ENCODE data around the gene TMPRSS13. TPM values are rescaled to one million over a fixed set of nuclear protein-coding genes. Genes with fewer than 3 reads are reported as not detected.
A peak's percentile ranks its signal among the peaks of the same experiment; 100 is the strongest.

TMPRSS13 gene
- polyA plus RNA-seq, 3 donors = 0.17 to 2.4 (median 0.37) TPM

DNA sequence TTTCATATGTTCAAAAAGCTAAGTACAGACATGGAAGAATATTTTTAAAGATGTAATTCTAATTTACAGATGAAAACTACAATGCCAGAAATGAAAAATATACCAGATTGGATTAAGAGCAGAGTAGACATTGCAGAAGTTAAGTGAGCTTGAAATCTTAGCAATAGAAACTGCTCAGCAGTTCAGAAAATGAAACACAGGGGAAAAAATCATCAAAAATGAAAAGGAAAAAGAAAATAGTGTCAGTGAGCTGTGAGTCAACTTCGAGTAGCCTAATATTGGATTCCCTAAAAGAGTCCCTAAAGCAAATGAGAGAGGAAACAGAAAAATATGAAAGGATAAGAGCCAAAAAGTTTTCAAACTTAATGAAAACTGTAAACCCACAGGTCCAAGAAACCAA lies 31.2 kb upstream of the TMPRSS13 start:
- no peaks in the 10 kb centered on the region for H3K79me2 ChIP-seq (ENCODE audit: insufficient read depth, low read length)
- no peaks in the 10 kb centered on the region for H3K36me3 ChIP-seq (replicated peaks in 1 of 2; ENCODE audit: control insufficient read depth in 1 of 2, insufficient read depth in 2 of 2, low read length in 2 of 2)
- Mint-ChIP-seq H3K9me3 (peaks cover 18 to 26% (median 21%) of the 10 kb centered on the region in 7 donors), H3K4me1 (peaks cover 20% of the 10 kb centered on the region), H3K4me3 (no peak overlapping the region), H3K27ac (peak overlapping the region; percentile 87 to 97 (median 94)), H3K27me3 (ENCODE audit: low read depth in 3 of 3) (peaks cover 0 to 2% (median 0%) of the 10 kb centered on the region in 3 donors), H3K36me3 (peaks cover 22 to 25% of the 10 kb centered on the region in 2 donors)
- peaks cover 18 to 25% of the 10 kb centered on the region in 2 donors for H3K4me1 ChIP-seq (ENCODE audit: control insufficient read depth in 1 of 2, insufficient read depth in 2 of 2, low read length in 2 of 2)
- H2AFZ ChIP-seq (ENCODE audit: insufficient read depth, low read depth, low read length, poor library complexity, severe bottlenecking) = no peak overlapping the region
- TF ChIP-seq, protein P1, sequence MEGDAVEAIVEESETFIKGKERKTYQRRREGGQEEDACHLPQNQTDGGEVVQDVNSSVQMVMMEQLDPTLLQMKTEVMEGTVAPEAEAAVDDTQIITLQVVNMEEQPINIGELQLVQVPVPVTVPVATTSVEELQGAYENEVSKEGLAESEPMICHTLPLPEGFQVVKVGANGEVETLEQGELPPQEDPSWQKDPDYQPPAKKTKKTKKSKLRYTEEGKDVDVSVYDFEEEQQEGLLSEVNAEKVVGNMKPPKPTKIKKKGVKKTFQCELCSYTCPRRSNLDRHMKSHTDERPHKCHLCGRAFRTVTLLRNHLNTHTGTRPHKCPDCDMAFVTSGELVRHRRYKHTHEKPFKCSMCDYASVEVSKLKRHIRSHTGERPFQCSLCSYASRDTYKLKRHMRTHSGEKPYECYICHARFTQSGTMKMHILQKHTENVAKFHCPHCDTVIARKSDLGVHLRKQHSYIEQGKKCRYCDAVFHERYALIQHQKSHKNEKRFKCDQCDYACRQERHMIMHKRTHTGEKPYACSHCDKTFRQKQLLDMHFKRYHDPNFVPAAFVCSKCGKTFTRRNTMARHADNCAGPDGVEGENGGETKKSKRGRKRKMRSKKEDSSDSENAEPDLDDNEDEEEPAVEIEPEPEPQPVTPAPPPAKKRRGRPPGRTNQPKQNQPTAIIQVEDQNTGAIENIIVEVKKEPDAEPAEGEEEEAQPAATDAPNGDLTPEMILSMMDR (IDR thresholded peaks at IDR 0.05) = no peak
- H3K9ac ChIP-seq (ENCODE audit: insufficient read depth, low read length, poor library complexity, severe bottlenecking) = no peak overlapping the region
- no peaks in the 10 kb centered on the region for H4K20me1 ChIP-seq (ENCODE audit: insufficient read depth, low read length)
- peak overlapping the region; percentile 45 for H3K4me2 ChIP-seq (replicated peaks; ENCODE audit: extremely low read depth, low read length, poor library complexity, severe bottlenecking)
- no peak for DNase-seq
- peak overlapping the region in 1 of 3 experiments; percentile 53 for H3K4me3 ChIP-seq (replicated peaks in 1 of 3; ENCODE audit: low read depth in 2 of 3, low read length in 3 of 3)
- no peaks in the 10 kb centered on the region for H3K27me3 ChIP-seq (ENCODE audit: control insufficient read depth in 2 of 2, insufficient read depth in 2 of 2, low read length in 2 of 2)
- H3K9me3 ChIP-seq (replicated peaks in 1 of 2; ENCODE audit: control insufficient read depth in 1 of 2, insufficient read depth in 1 of 2, low read length in 2 of 2) = peaks cover 6 to 19% of the 10 kb centered on the region in 2 donors
- intact Hi-C loops (cut with micrococcal nuclease) = no loop called here
- H3K27ac ChIP-seq (ENCODE audit: low read depth in 1 of 2, low read length in 2 of 2) = peak overlapping the region in 1 of 2 donors; percentile 87
- WGBS (ENCODE audit: insufficient coverage) = no CpG with 5 or more reads among the region's 1 CpG

DNA sequence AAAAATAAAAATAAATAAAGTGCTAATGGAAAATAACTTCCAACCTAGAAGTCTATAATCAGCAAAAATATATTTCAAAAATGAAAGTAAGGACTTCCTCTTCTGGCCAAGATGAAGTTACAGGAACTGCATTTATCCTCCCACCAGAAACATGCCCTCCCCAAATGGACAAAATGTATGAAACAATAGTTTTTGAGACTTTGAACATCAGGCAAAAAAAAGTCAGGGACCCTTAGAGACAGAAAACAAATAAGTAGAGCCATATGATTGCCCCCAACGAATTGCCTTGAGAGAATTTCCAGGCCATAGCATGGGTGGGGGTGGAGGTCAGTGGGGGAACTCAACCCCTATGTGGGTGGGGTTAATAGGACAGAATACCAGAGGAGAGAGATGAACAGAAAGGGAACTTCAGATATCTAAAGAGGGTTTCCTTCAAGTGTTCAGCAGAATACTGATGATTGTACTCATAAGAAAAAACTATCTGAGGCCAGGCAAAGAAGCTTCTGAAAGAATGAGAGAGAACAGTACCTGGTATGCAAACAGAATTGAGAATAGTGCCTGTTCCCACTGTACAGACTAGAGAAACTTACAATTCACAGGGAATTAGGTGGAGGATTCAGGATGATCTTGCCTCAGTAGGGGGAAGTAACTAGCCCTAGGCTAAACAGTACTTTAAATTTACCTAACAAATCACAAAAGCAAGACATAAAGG lies 30.4 kb upstream of the TMPRSS13 start:
- Histone ChIP-seq H3K4me2 (replicated peaks; ENCODE audit: extremely low read depth, low read length, poor library complexity, severe bottlenecking) (peak overlapping the region; percentile 45), H3K27me3 (ENCODE audit: control insufficient read depth in 2 of 2, insufficient read depth in 2 of 2, low read length in 2 of 2) (no peaks in the 10 kb centered on the region), H3K27ac (ENCODE audit: low read depth in 1 of 2, low read length in 2 of 2) (peak overlapping the region; percentile 43 to 87), H3K79me2 (ENCODE audit: insufficient read depth, low read length) (no peaks in the 10 kb centered on the region), H2AFZ (ENCODE audit: insufficient read depth, low read depth, low read length, poor library complexity, severe bottlenecking) (peak overlapping the region; percentile 22), H3K9ac (ENCODE audit: insufficient read depth, low read length, poor library complexity, severe bottlenecking) (no peak overlapping the region), H3K9me3 (replicated peaks in 1 of 2; ENCODE audit: control insufficient read depth in 1 of 2, insufficient read depth in 1 of 2, low read length in 2 of 2) (peaks cover 6 to 19% of the 10 kb centered on the region in 2 donors), H4K20me1 (ENCODE audit: insufficient read depth, low read length) (no peaks in the 10 kb centered on the region), H3K36me3 (replicated peaks in 1 of 2; ENCODE audit: control insufficient read depth in 1 of 2, insufficient read depth in 2 of 2, low read length in 2 of 2) (no peaks in the 10 kb centered on the region), H3K4me1 (ENCODE audit: control insufficient read depth in 1 of 2, insufficient read depth in 2 of 2, low read length in 2 of 2) (peaks cover 18 to 25% of the 10 kb centered on the region in 2 donors), H3K4me3 (replicated peaks in 1 of 3; ENCODE audit: low read depth in 2 of 3, low read length in 3 of 3) (peak overlapping the region in 1 of 3 experiments; percentile 53)
- intact Hi-C loops (cut with micrococcal nuclease) = loop anchor here in 1 of 2 donors (10.0 kb wide), 1 partner anchor 535 kb away; no protein-coding TSS in a partner anchor
- DNase-seq = peak in 2 of 3 donors; percentile 49 to 60
- Mint-ChIP-seq H3K36me3 (peaks cover 22 to 25% of the 10 kb centered on the region in 2 donors), H3K4me3 (peak overlapping the region; percentile 2 to 3), H3K4me1 (peaks cover 20% of the 10 kb centered on the region), H3K27ac (peak overlapping the region; percentile 87 to 97 (median 94)), H3K9me3 (peaks cover 18 to 26% (median 21%) of the 10 kb centered on the region in 7 donors), H3K27me3 (ENCODE audit: low read depth in 3 of 3) (peaks cover 0 to 2% (median 0%) of the 10 kb centered on the region in 3 donors)
- TF ChIP-seq, protein P1 (IDR thresholded peaks at IDR 0.05) = no peak
- WGBS (ENCODE audit: insufficient coverage) = 83% methylated on average over 1 of the region's 1 CpG
